ENCODE results near the gene MUC5B.

MUC5B gene

GRCh38 chr11:1228921-1229451, 6.1 kb downstream of the MUC5B start:
- DNase-seq (ENCODE audit: low read depth) = no peak
- H3K4me3 ChIP-seq (ENCODE audit: control insufficient read depth, low read depth, low read length) = no peak overlapping the region
- no peak for TF ChIP-seq CTCF (IDR thresholded peaks at IDR 0.05; ENCODE audit: control insufficient read depth, insufficient read depth, low read depth, low read length, missing control alignments)

- DNase-seq (ENCODE audit: low read depth) = no peak
- no peak for TF ChIP-seq CTCF (IDR thresholded peaks at IDR 0.05; ENCODE audit: control insufficient read depth, insufficient read depth, low read depth, low read length, missing control alignments)
- H3K4me3 ChIP-seq (ENCODE audit: control insufficient read depth, low read depth, low read length) = no peak overlapping the region
Measured at GRCh38 chr11:1229471-1230120, 6.7 kb downstream of the MUC5B start.

GRCh38 chr11:1230121-1230455, 7.2 kb downstream of the MUC5B start:
- no peak overlapping the region for H3K4me3 ChIP-seq (ENCODE audit: control insufficient read depth, low read depth, low read length)
- no peak for DNase-seq (ENCODE audit: low read depth)
- no peak for TF ChIP-seq CTCF (IDR thresholded peaks at IDR 0.05; ENCODE audit: control insufficient read depth, insufficient read depth, low read depth, low read length, missing control alignments)

GRCh38 chr11:1230456-1231395, 7.9 kb downstream of the MUC5B start:
- no peak overlapping the region for H3K4me3 ChIP-seq (ENCODE audit: control insufficient read depth, low read depth, low read length)
- no peak for TF ChIP-seq CTCF (IDR thresholded peaks at IDR 0.05; ENCODE audit: control insufficient read depth, insufficient read depth, low read depth, low read length, missing control alignments)
- no peak for DNase-seq (ENCODE audit: low read depth)

GRCh38 chr11:1231396-1232020, 8.6 kb downstream of the MUC5B start:
- no peak for DNase-seq (ENCODE audit: low read depth)
- H3K4me3 ChIP-seq (ENCODE audit: control insufficient read depth, low read depth, low read length) = no peak overlapping the region
- no peak for TF ChIP-seq CTCF (IDR thresholded peaks at IDR 0.05; ENCODE audit: control insufficient read depth, insufficient read depth, low read depth, low read length, missing control alignments)

- no peak for TF ChIP-seq CTCF (IDR thresholded peaks at IDR 0.05; ENCODE audit: control insufficient read depth, insufficient read depth, low read depth, low read length, missing control alignments)
- DNase-seq (ENCODE audit: low read depth) = no peak
Measured at GRCh38 chr11:1232021-1232882, 9.4 kb downstream of the MUC5B start.

More at GRCh38 chr11:1232021-1232882, 9.4 kb downstream of the MUC5B start:
- no peak overlapping the region for H3K4me3 ChIP-seq (ENCODE audit: control insufficient read depth, low read depth, low read length)

Data from AG09309 (cell line).